HG03354 (cell line): Measurements from ENCODE around the gene BLCAP.
"Not testable (repeated sequence)": the region's sequence is repeated elsewhere in the genome, so short reads cannot be mapped to it uniquely, and the experiment has no call there.

Experiments
- ATAC-seq: cut with Tn5 transposase; IDR thresholded peaks from one replicate; pipeline ENCODE4 v1.9.1; 2021; ENCODE audit warnings: mild to moderate bottlenecking; ENCODE audit not compliant: unreplicated experiment, poor library complexity, severe bottlenecking

BLCAP gene

GRCh38 chr20:37494796-37495195, 32.9 kb downstream of the BLCAP start:
- no peak for ATAC-seq

DNA sequence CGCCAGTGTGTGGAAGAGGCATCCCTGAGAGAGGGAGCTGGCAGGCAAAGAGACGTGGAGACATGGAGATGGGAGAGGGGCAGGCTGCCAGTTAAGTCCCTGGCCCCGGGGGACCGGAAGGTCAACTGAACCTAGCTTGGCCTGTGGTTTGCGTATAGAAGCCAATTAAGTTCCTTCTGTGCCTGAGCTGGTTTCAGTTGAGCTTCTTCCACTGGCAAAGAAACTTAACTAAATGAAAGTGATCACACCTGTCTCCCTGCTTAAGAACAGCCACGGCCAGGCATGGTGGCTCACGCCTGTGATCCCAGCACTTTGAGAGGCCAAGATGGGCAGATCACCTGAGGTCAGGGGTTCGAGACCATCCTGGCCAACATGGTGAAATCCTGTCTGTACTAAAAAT, 33.4 kb downstream of the BLCAP start:
- ATAC-seq, result no peak

GRCh38 chr20:37492945-37493344, 34.7 kb downstream of the BLCAP start:
- ATAC-seq, result no peak

- no peak for ATAC-seq
These were observed 35.5 kb downstream of the BLCAP start for GRCh38 chr20:37492096-37492625.

GRCh38 chr20:37490663-37491350, 36.9 kb downstream of the BLCAP start:
- no peak for ATAC-seq

GRCh38 chr20:37486209-37486608, 41.5 kb downstream of the BLCAP start:
- ATAC-seq, result not testable (repeated sequence)

GRCh38 chr20:37484331-37484730, 43.3 kb downstream of the BLCAP start:
- no peak for ATAC-seq

GRCh38 chr20:37481610-37482009, 46.1 kb downstream of the BLCAP start:
- no peak for ATAC-seq

- ATAC-seq, result no peak
These were observed 46.8 kb downstream of the BLCAP start for GRCh38 chr20:37480919-37481318.

- ATAC-seq, result no peak
These were observed 47.6 kb downstream of the BLCAP start for GRCh38 chr20:37479925-37480691.

DNA sequence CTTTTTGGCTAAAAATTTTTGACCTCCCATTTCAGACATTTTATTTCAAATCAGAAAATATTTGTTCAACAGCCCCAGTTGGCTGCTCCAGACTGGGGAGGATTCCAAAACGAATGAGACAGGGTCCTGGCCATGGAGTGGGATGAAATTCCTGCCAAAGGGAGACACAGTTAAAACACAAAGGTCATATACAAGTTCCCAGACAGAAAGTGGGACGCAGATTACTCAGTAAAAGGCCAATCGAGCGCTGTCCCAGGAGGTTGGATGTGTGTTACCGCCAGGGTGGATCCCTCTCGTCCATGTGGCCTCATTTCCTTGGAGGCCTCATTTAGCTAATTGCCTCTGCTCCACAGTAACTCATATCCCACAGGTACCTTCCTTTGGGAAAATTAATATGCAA, 48.4 kb downstream of the BLCAP start:
- no peak for ATAC-seq

DNA sequence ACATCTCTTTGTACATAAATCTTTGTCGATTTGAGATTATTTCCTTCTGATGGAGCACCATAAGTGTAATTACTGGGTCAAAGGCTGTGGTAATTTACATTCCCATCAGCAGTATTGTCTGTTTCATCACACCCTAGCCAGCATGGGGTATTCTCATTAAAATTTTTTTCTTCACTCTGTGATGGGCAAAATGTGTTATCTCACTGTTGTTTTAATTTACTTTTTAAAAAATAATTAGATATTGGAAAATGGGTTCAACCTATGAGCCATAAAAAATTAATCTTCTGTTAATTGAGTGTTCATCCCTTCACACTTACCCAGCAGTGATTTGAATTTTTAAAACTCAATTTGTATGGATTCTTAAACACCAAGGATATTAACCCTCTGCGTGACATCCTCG, 50.6 kb downstream of the BLCAP start:
- no peak for ATAC-seq

- ATAC-seq, result no peak
These were observed 52.4 kb downstream of the BLCAP start for GRCh38 chr20:37475252-37475651.

DNA sequence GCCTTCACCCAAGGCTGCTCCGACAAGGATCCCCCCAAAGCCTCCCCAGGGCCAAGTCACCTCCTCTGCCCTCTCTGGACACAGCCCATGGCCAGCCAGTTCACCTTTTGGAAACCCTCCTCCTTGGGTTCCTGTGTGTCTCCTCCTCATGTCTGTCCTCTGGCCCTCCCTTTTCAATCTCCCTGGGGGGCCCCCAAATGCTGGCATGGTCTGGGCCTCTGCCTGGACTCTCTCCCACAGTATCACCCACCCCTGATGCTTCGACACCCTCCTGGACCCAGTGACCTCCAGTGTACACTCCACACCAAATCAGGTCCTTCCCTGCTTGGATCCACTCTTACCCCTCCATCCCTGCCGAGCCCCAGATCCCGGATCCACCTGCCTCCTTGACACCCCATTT, 53.3 kb downstream of the BLCAP start:
- no peak for ATAC-seq

- no peak for ATAC-seq
These were observed 54.3 kb downstream of the BLCAP start for GRCh38 chr20:37473249-37474000.

DNA sequence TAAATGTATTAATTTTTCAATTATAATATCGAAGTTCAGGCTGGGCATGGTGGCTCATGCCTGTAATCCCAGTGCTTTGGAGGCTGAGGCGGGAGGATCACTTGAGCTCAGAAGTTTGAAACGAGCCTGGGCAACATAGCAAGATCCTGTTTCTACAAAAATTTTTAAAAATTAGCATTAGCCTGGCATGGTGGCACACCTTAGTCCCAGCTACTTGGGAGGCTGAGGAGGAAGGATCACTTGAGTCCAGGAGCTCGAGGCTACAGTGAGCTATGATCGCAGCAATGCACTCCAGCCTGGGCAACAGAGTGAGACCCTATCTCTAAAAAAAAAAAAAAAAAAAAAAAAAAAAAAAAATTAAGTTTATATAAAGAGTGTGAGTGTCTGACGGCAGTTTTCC, 55.2 kb downstream of the BLCAP start:
- not testable (repeated sequence) for ATAC-seq

DNA sequence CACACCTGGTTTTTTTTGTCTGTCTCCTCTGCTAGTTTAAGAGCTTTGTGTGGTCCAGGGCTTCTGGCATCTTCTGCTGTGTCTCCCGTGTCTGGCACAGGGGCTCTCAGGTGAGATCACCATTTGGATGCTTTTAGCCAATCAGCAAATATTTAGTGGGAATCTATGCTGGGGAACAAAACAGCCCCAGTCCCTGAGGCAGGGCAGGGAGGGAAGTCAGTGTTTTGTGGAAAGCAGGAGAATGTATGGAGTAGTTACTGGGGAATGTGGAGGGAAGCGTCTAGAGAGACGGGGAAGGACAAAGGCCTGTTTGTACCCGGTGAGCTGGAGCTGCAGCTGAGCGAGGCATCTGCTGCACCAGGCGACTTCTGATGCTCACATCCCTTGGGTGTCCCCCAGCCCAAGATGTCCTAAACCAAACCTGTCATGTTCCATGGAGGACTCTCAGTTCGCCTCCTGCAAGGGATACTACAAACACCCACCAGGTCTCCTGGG, 55.9 kb downstream of the BLCAP start:
- no peak for ATAC-seq

GRCh38 chr20:37470190-37470589, 57.5 kb downstream of the BLCAP start:
- not testable (repeated sequence) for ATAC-seq

DNA sequence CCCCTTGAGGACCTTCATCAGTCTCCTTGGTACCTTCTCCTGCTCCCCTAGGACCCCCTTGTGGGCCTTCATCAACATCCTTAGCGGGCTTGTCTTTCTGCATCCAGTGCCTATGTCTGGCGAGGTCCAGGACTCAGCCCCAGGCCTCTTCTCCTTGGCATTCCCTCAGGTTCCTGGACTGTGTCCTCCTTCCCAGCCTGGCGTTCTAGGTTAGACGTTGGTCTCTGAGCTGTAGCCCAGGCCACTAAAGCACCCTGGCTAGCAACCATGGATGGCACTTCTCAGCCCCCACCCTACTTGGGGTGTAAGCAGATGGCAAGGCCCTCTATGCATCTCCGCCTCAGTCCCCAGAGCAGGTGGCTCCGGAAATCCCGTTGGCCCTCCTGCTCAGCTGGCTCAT, 58.1 kb downstream of the BLCAP start:
- no peak for ATAC-seq

DNA sequence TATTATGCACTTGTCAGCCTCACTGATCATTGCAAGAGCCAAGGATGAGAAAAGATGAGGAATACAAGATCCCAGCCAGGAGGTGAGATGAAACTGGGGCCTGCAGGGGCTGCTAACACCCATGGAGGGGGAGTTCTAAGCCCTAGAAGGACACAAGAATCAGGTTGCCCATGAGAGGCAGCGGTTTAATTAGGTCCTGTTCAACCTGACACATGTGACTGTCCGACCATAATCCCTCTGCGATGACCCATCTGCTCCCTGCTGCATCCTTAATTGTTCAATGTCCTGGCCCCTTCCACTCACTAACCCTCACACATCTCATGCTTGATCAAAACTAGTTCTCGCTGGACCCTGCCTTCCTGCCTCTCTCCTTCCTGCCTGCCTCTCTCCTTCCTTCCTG, 58.8 kb downstream of the BLCAP start:
- ATAC-seq, result no peak
